Stimulated activated CD4-positive, alpha-beta T cell treated with anti-CD3 and anti-CD28 coated beads, Interleukin-1b, Interleukin-23, amount 100 ng/mL, for 1 hour (primary cell): ENCODE measurements around the gene ERBB3.
"Not testable (repeated sequence)": the region's sequence is repeated elsewhere in the genome, so short reads cannot be mapped to it uniquely, and the experiment has no call there.

Source experiments
- DNase-seq, 2 donors: peaks; one replicate each; pipeline ENCODE4 v3.0.0-alpha.2; 2020; ENCODE audit warnings: low read depth in 2 of 2

The ERBB3 gene

DNA sequence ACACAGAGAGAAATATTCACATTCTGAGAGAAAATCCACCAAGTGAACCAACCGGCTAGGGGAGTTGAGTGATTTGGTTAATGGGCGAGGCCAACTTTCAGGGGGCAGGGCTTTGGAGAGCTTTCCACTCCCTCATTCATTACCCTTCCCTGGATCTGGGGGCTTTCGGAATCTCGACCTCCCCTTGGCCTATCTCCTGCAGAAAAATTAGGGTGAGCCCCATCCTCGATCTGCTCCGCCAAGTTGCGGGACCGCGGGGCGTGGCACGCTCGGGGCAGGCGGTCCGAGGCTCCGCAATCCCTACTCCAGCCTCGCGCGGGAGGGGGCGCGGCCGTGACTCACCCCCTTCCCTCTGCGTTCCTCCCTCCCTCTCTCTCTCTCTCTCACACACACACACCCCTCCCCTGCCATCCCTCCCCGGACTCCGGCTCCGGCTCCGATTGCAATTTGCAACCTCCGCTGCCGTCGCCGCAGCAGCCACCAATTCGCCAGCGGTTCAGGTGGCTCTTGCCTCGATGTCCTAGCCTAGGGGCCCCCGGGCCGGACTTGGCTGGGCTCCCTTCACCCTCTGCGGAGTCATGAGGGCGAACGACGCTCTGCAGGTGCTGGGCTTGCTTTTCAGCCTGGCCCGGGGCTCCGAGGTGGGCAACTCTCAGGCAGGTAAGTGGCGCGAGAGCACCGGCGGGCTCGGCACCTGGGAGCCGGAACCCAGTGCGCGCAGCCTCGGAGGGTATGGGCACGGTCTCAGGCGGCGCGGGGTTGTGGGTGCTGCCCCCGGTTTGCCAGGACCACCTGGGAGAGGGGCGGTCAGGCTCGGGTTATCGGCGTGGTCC lies at the start of gene ERBB3:
Gene ERBB3 (plus strand): TSS at position 443 of the 833 bp plus-strand sequence. CDS start 136 bp downstream, at position 579.
- peak in 1 of 2 donors; percentile 42 for DNase-seq

GRCh38 chr12:56031987-56032386 lies 48.0 kb upstream of the ERBB3 start:
- no peak for DNase-seq

- no peak for DNase-seq
Observed at GRCh38 chr12:56034586-56035332, 45.2 kb upstream of the ERBB3 start.

DNA sequence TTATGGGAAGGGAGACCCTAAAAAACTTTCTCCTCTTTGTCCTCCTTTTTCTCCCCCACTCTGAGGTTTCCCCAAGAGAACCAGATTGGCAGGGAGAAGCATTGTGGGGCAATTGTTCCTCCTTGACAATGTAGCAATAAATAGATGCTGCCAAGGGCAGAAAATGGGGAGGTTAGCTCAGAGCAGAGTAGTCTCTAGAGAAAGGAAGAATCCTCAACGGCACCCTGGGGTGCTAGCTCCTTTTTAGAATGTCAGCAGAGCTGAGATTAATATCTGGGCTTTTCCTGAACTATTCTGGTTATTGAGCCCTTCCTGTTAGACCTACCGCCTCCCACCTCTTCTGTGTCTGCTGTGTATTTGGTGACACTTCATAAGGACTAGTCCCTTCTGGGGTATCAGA lies 42.8 kb upstream of the ERBB3 start:
- DNase-seq, result no peak

GRCh38 chr12:56038022-56038655 lies 41.8 kb upstream of the ERBB3 start:
- DNase-seq, result no peak

- DNase-seq, result no peak
Observed at GRCh38 chr12:56040151-56040550, 39.8 kb upstream of the ERBB3 start.

GRCh38 chr12:56040963-56041551 lies 38.9 kb upstream of the ERBB3 start:
- DNase-seq, result no peak

- DNase-seq, result peak; percentile 66 to 74
Observed at GRCh38 chr12:56041552-56042429, 38.2 kb upstream of the ERBB3 start, which contains the start of gene RPS26. Gene RPS26, plus strand, starts transcription at chr12:56041918. Its CDS starts 249 bp downstream, at chr12:56042167.

GRCh38 chr12:56042430-56042813 lies 37.5 kb upstream of the ERBB3 start:
- DNase-seq, result not testable (repeated sequence)

DNA sequence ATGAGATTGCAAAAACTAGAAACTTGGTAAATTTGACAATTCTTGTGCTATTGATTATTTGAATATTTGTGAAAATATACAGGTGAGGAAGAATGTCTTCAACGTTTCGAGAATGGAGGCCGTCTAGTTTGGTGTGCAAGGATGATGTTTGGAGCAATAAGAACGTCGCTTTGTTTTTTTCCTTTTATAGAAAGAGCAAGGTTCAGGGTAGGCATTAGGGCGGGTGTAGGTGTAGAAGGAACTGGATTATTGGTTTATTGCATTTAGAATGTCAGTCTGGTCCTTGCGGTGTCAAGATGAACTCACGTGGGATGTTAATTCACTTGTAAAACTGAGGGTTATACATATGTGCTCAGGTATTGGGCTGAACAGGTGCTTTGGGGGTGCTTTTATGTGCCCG lies 37.1 kb upstream of the ERBB3 start:
- DNase-seq, result no peak

GRCh38 chr12:56046027-56046780 lies 33.8 kb upstream of the ERBB3 start:
- no peak for DNase-seq

GRCh38 chr12:56053407-56053893 lies 26.5 kb upstream of the ERBB3 start:
- DNase-seq, result no peak

DNA sequence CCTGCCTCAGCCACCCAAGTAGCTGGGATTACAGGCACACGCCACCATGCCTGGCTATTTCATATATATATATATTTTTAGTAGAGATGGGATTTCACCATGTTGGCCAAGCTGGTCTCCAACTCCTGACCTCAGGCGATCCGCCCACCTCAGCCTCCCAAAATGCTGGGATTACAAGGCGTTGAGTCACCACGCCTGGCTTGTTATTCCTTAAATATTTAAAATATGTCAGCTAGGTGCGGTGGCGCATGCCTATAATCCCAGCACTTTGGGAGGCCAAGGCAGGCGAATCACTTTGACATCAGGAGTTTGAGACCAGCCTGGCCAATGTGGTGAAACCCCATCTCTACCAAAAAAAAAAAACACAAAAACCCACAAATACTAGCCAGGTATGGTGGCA lies 20.0 kb upstream of the ERBB3 start:
- not testable (repeated sequence) for DNase-seq

- DNase-seq, result no peak
Observed at GRCh38 chr12:56061982-56062381, 18.0 kb upstream of the ERBB3 start.

GRCh38 chr12:56062996-56063395 lies 17.0 kb upstream of the ERBB3 start:
- DNase-seq, result no peak

DNA sequence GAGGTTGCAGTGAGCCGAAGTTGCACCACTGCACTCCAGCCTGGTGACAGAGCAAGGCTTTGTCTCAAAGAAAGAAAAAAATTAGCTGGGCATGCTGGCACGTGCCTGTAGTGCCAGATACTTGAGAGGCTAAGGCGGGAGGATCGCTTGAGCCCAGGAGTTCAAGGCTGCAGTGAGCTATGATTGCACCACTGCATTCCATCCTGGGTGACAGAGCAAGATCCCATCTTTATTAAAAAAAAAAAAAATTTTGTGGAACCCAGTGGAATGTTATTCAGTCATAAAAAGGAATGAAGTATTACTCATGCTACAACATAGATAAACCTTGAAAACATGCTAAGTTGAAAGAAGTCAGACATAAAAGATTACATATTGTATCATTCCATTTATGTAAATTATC lies 8.3 kb upstream of the ERBB3 start:
- DNase-seq, result no peak

- DNase-seq, result no peak
Observed at GRCh38 chr12:56074396-56074795, 5.6 kb upstream of the ERBB3 start.

- not testable (repeated sequence) for DNase-seq
Observed at GRCh38 chr12:56077966-56078365, 2.0 kb upstream of the ERBB3 start.

- no peak for DNase-seq
Observed at GRCh38 chr12:56078427-56078826, 1.5 kb upstream of the ERBB3 start.
